Measurements from ENCODE around the gene SHC3. TPM values are rescaled to one million over a fixed set of nuclear protein-coding genes. Genes with fewer than 3 reads are reported as not detected.
A peak's percentile ranks its signal among the peaks of the same experiment; 100 is the strongest.

The SHC3 gene
- total and polyA plus RNA-seq, 2 donors (not counting 1 experiment from before 2014, with no cell fraction given): 1.7 to 16.2 TPM

DNA sequence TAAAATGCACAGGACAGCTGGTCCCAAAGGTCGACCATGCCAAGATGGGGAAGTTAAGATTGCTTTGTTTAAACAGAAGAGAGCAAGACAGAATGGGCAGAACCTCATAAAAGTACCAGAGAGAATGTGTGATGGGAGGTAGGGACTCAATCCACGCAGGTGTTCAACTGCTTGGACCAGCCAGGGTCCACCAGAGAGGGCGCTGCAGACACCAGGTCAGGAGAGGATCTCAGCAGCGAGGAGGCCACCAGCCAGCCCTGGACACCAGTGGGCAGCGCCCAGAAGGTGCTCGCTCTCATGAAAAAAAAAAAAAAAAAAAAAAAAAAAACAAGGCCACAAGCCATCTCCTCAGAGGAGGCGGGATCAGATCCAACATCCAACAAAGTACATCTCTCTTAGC lies 81.8 kb downstream of the SHC3 start:
- Histone ChIP-seq H3K27ac (ENCODE audit: insufficient read depth, low read length) (no peak overlapping the region), H3K27me3 (ENCODE audit: control insufficient read depth, insufficient read depth, low read length) (no peaks in the 10 kb centered on the region), H3K4me3 (replicated peaks in 1 of 4; ENCODE audit: control extremely low read depth in 1 of 4, insufficient read depth in 1 of 4, low read depth in 3 of 4, low read length in 4 of 4) (no peak overlapping the region), H3K4me1 (ENCODE audit: control insufficient read depth, extremely low read depth, insufficient read depth, low read length) (no peaks in the 10 kb centered on the region), H3K79me2 (ENCODE audit: control insufficient read depth, insufficient read depth, low read length) (no peaks in the 10 kb centered on the region), H2AFZ (ENCODE audit: low read length) (no peak overlapping the region), H3K4me2 (ENCODE audit: extremely low read depth, insufficient read depth, low read length) (no peak overlapping the region), H3K9ac (ENCODE audit: insufficient read depth, low read length) (no peak overlapping the region), H3K36me3 (ENCODE audit: control insufficient read depth, insufficient read depth, low read length) (no peaks in the 10 kb centered on the region), H3K9me3 (ENCODE audit: control insufficient read depth, insufficient read depth, low read depth, low read length) (no peaks in the 10 kb centered on the region), H4K20me1 (ENCODE audit: control insufficient read depth, extremely low read depth, insufficient read depth, low read length) (no peaks in the 10 kb centered on the region)
- DNase-seq (ENCODE audit: low read depth in 2 of 2): no peak
- TF ChIP-seq, protein P1, sequence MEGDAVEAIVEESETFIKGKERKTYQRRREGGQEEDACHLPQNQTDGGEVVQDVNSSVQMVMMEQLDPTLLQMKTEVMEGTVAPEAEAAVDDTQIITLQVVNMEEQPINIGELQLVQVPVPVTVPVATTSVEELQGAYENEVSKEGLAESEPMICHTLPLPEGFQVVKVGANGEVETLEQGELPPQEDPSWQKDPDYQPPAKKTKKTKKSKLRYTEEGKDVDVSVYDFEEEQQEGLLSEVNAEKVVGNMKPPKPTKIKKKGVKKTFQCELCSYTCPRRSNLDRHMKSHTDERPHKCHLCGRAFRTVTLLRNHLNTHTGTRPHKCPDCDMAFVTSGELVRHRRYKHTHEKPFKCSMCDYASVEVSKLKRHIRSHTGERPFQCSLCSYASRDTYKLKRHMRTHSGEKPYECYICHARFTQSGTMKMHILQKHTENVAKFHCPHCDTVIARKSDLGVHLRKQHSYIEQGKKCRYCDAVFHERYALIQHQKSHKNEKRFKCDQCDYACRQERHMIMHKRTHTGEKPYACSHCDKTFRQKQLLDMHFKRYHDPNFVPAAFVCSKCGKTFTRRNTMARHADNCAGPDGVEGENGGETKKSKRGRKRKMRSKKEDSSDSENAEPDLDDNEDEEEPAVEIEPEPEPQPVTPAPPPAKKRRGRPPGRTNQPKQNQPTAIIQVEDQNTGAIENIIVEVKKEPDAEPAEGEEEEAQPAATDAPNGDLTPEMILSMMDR (conservative IDR thresholded peaks at IDR 0.05 in 1 of 2, IDR thresholded peaks at IDR 0.05 in 1 of 2; ENCODE audit: low read depth in 1 of 2, low read length in 2 of 2): peak in 1 of 2 donors; percentile 10
- no peak for TF ChIP-seq EZH2 (IDR thresholded peaks at IDR 0.05; ENCODE audit: low read length, missing control alignments)

GRCh38 chr9:89095761-89096528 lies 82.7 kb downstream of the SHC3 start:
- peak in 1 of 2 donors; percentile 21 for DNase-seq (ENCODE audit: low read depth in 2 of 2)
- no peak overlapping the region for H3K4me2 ChIP-seq (ENCODE audit: extremely low read depth, insufficient read depth, low read length)
- no peak for TF ChIP-seq EZH2 (IDR thresholded peaks at IDR 0.05; ENCODE audit: low read length, missing control alignments)
- TF ChIP-seq, protein P1 (conservative IDR thresholded peaks at IDR 0.05 in 1 of 2, IDR thresholded peaks at IDR 0.05 in 1 of 2; ENCODE audit: low read depth in 1 of 2, low read length in 2 of 2): no peak

DNA sequence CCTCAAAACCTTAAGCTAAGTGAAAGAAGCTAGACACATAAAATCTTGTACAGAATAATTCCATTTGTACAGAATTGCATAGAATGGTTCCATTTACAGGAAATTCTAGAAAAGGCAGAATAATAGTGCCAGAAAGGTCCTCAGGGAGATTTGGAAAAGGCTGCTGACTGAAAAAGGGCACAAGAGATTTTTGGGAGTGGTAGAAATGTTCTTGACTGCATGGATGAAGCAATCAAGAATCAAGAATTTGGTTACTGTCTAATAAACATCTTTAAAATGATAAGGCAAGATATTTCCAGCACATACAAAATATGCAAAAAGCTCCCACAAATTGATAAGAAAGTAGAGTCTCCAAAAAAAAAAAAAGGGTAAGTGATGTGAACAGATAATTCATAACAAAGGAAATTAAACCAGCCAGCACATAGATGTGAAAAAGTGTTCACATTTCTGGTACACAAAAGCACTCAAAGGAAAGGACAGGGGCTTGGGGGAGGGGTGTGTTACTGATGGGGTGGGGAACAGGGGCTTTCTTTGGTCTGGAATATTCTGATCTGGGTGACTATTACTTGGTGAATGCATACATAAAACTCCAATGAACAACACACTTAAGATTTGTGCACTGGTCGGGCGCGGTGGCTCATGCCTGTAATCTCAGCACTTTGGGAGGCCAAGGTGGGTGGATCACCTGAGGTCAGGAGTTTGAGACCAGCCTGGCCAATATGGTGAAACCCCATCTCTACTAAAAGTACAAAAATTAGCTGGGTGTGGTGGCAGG lies 85.2 kb downstream of the SHC3 start:
- no peak overlapping the region for H3K27ac ChIP-seq (ENCODE audit: insufficient read depth, low read length)
- no peaks in the 10 kb centered on the region for H3K27me3 ChIP-seq (ENCODE audit: control insufficient read depth, insufficient read depth, low read length)
- no peak overlapping the region for H3K9ac ChIP-seq (ENCODE audit: insufficient read depth, low read length)
- H4K20me1 ChIP-seq (ENCODE audit: control insufficient read depth, extremely low read depth, insufficient read depth, low read length): no peaks in the 10 kb centered on the region
- H2AFZ ChIP-seq (ENCODE audit: low read length): no peak overlapping the region
- no peak overlapping the region for H3K4me3 ChIP-seq (replicated peaks in 1 of 4; ENCODE audit: control extremely low read depth in 1 of 4, insufficient read depth in 1 of 4, low read depth in 3 of 4, low read length in 4 of 4)
- H3K79me2 ChIP-seq (ENCODE audit: control insufficient read depth, insufficient read depth, low read length): no peaks in the 10 kb centered on the region
- no peaks in the 10 kb centered on the region for H3K4me1 ChIP-seq (ENCODE audit: control insufficient read depth, extremely low read depth, insufficient read depth, low read length)
- no peak overlapping the region for H3K4me2 ChIP-seq (ENCODE audit: extremely low read depth, insufficient read depth, low read length)
- H3K9me3 ChIP-seq (ENCODE audit: control insufficient read depth, insufficient read depth, low read depth, low read length): no peaks in the 10 kb centered on the region
- no peaks in the 10 kb centered on the region for H3K36me3 ChIP-seq (ENCODE audit: control insufficient read depth, insufficient read depth, low read length)
- no peak for DNase-seq (ENCODE audit: low read depth in 2 of 2)
- no peak for TF ChIP-seq EZH2 (IDR thresholded peaks at IDR 0.05; ENCODE audit: low read length, missing control alignments)
- TF ChIP-seq, protein P1 (conservative IDR thresholded peaks at IDR 0.05 in 1 of 2, IDR thresholded peaks at IDR 0.05 in 1 of 2; ENCODE audit: low read depth in 1 of 2, low read length in 2 of 2): no peak

More at GRCh38 chr9:89095761-89096528, 82.7 kb downstream of the SHC3 start:
- Histone ChIP-seq H3K27ac (ENCODE audit: insufficient read depth, low read length) (no peak overlapping the region), H3K4me1 (ENCODE audit: control insufficient read depth, extremely low read depth, insufficient read depth, low read length) (no peaks in the 10 kb centered on the region), H3K27me3 (ENCODE audit: control insufficient read depth, insufficient read depth, low read length) (no peaks in the 10 kb centered on the region), H3K9ac (ENCODE audit: insufficient read depth, low read length) (no peak overlapping the region), H3K79me2 (ENCODE audit: control insufficient read depth, insufficient read depth, low read length) (no peaks in the 10 kb centered on the region), H2AFZ (ENCODE audit: low read length) (no peak overlapping the region), H3K4me3 (replicated peaks in 1 of 4; ENCODE audit: control extremely low read depth in 1 of 4, insufficient read depth in 1 of 4, low read depth in 3 of 4, low read length in 4 of 4) (no peak overlapping the region), H3K9me3 (ENCODE audit: control insufficient read depth, insufficient read depth, low read depth, low read length) (no peaks in the 10 kb centered on the region), H4K20me1 (ENCODE audit: control insufficient read depth, extremely low read depth, insufficient read depth, low read length) (no peaks in the 10 kb centered on the region), H3K36me3 (ENCODE audit: control insufficient read depth, insufficient read depth, low read length) (no peaks in the 10 kb centered on the region)
